ENCODE data around the gene PPP1R3G.

DNA sequence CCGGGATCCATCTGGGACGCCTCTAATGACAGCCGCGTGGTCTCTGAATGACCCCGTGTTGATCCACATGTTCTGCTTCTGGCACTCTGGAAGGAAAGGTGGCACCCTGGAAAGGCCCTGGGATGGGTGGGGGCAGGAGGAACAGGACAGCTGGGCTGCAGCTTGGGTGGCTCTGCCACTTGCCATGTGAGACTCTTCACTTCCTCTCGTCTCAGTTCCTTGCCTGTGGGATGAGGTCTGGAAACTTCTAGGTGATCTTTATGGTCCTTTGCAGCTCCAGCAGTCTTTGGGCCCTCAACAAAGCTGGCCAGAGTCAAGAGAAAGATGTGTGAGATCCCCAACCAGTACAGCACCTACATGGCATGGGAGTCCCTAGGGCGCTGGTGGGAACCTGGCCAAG, 26.5 kb downstream of the PPP1R3G start:
- TF ChIP-seq, protein P1, sequence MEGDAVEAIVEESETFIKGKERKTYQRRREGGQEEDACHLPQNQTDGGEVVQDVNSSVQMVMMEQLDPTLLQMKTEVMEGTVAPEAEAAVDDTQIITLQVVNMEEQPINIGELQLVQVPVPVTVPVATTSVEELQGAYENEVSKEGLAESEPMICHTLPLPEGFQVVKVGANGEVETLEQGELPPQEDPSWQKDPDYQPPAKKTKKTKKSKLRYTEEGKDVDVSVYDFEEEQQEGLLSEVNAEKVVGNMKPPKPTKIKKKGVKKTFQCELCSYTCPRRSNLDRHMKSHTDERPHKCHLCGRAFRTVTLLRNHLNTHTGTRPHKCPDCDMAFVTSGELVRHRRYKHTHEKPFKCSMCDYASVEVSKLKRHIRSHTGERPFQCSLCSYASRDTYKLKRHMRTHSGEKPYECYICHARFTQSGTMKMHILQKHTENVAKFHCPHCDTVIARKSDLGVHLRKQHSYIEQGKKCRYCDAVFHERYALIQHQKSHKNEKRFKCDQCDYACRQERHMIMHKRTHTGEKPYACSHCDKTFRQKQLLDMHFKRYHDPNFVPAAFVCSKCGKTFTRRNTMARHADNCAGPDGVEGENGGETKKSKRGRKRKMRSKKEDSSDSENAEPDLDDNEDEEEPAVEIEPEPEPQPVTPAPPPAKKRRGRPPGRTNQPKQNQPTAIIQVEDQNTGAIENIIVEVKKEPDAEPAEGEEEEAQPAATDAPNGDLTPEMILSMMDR (IDR thresholded peaks at IDR 0.05), result no peak
- no peak for TF ChIP-seq ZFX (IDR thresholded peaks at IDR 0.05; ENCODE audit: borderline replicate concordance)

Data from 22Rv1 (cell line).